HepG2 (cell line): ENCODE measurements around the gene ACAP3. TPM values are rescaled to one million over a fixed set of nuclear protein-coding genes. Genes with fewer than 3 reads are reported as not detected.

Experiments used
- AGO1 ChIP-seq: fragments of 200-400 bp; formaldehyde crosslinking; IDR thresholded peaks from 2 replicates; pipeline ENCODE4 v1.6.1; 2017; ENCODE audit warnings: mild to moderate bottlenecking, low read depth, low read length, moderate library complexity; ENCODE audit not compliant: poor library complexity, severe bottlenecking
- DRAP1 ChIP-seq: IDR thresholded peaks from 2 replicates; pipeline ENCODE4 v1.6.1; 2016; ENCODE audit warnings: missing genetic modification reagents, missing compliant biosample characterization
- HOXA3 ChIP-seq: sonication (generic); formaldehyde crosslinking; IDR thresholded peaks from 2 replicates; pipeline ENCODE4 v1.5.0; 2020; ENCODE audit warnings: missing genetic modification reagents
- PAX8 ChIP-seq: sonication (generic); formaldehyde crosslinking; IDR thresholded peaks from 2 replicates; pipeline ENCODE4 v1.8.0; 2022; ENCODE audit warnings: mild to moderate bottlenecking, missing genetic modification reagents, borderline replicate concordance
- PHF8 ChIP-seq: sonication (generic); formaldehyde crosslinking; IDR thresholded peaks from 2 replicates; pipeline ENCODE4 v1.5.0; 2020; ENCODE audit warnings: missing genetic modification reagents
- PTBP1 ChIP-seq: fragments of 200-400 bp; formaldehyde crosslinking; IDR thresholded peaks from 2 replicates; pipeline ENCODE4 v1.6.1; 2018; ENCODE audit warnings: low read length, low read depth; ENCODE audit not compliant: poor library complexity, severe bottlenecking
- RAD21 ChIP-seq: fragments of 450-650 bp; formaldehyde crosslinking; IDR thresholded peaks from 2 replicates; pipeline ENCODE4 v1.5.0; 2020; ENCODE audit warnings: mild to moderate bottlenecking
- RFX5 ChIP-seq: IDR thresholded peaks from 2 replicates; pipeline ENCODE4 v1.6.1; 2011; ENCODE audit warnings: low read depth, low read length, improper control_type of control experiment
- SP4 ChIP-seq: sonication (generic); formaldehyde crosslinking; IDR thresholded peaks from 2 replicates; pipeline ENCODE4 v1.8.1; 2023; ENCODE audit warnings: mild to moderate bottlenecking, missing genetic modification reagents
- ZNF138 ChIP-seq: sonication (generic); formaldehyde crosslinking; IDR thresholded peaks from 2 replicates; pipeline ENCODE4 v1.5.0; 2020; ENCODE audit warnings: mild to moderate bottlenecking, low read depth, missing genetic modification reagents
- ZNF180 ChIP-seq: sonication (generic); formaldehyde crosslinking; IDR thresholded peaks from 2 replicates; pipeline ENCODE4 v1.4.0; 2020; ENCODE audit warnings: low read depth, missing genetic modification reagents, borderline replicate concordance
- ZNF503 ChIP-seq: sonication (generic); formaldehyde crosslinking; IDR thresholded peaks from 2 replicates; pipeline ENCODE4 v1.4.0; 2020; ENCODE audit warnings: missing genetic modification reagents
- ZNF563 ChIP-seq: sonication (generic); formaldehyde crosslinking; IDR thresholded peaks from 2 replicates; pipeline ENCODE4 v1.8.0; 2022; ENCODE audit warnings: mild to moderate bottlenecking, moderate library complexity, missing genetic modification reagents
- ZNF567 ChIP-seq: sonication (generic); formaldehyde crosslinking; IDR thresholded peaks from 2 replicates; pipeline ENCODE4 v1.8.1; 2023; ENCODE audit warnings: mild to moderate bottlenecking, missing genetic modification reagents, borderline replicate concordance
- ZNF652 ChIP-seq: IDR thresholded peaks from 2 replicates; pipeline ENCODE4 v1.6.1; 2016; ENCODE audit warnings: low read depth, borderline replicate concordance
- polyA plus RNA-seq, 8 experiments: library from polyadenylated mRNA; depleted of rRNA in 3 of 8; stranded (reverse) in 7 of 8; unstranded in 1 of 8; fragments of >200 nt; fragmentation: Illumina TruSeq in 4 of 8; extraction: Trizol in 4 of 8; gene quantifications; 2 replicates each; pipeline versions ENCODE4 v1.2.1 to v1.2.3, GENCODE V29; 2011 to 2016; ENCODE audit warnings: low read depth in 4 of 8, missing spikeins in 1 of 8, mixed read lengths in 1 of 8; ENCODE audit not compliant: insufficient read depth in 1 of 8
- total RNA-seq, 5 experiments: library from RNA; depleted of rRNA; stranded (reverse); fragments of >200 nt; fragmentation: Illumina TruSeq; extraction: Trizol; gene quantifications; 2 replicates each; pipeline ENCODE4 v1.2.3, GENCODE V29; 2016; ENCODE audit warnings: low read depth in 1 of 5
- TF ChIP-seq, protein P1 (sequence below): sonication (generic); formaldehyde crosslinking; IDR thresholded peaks from 2 replicates; pipeline ENCODE4 v1.4.0; 2020; ENCODE audit warnings: mild to moderate bottlenecking, missing genetic modification reagents
- TF ChIP-seq, protein P2 (sequence below): sonication (generic); formaldehyde crosslinking; IDR thresholded peaks from 2 replicates; pipeline ENCODE4 v1.8.0; 2022; ENCODE audit warnings: mild to moderate bottlenecking, missing genetic modification reagents, borderline replicate concordance
- TF ChIP-seq, protein P3 (sequence below): sonication (generic); formaldehyde crosslinking; IDR thresholded peaks from 2 replicates; pipeline ENCODE4 v1.4.0; 2020; ENCODE audit warnings: missing genetic modification reagents

Gene ACAP3
- total and polyA plus RNA-seq, 2 of the 13 experiments (the other 11 are each of a cell fraction or from before 2014, with no cell fraction given): 29.4 to 50.8 TPM

DNA sequence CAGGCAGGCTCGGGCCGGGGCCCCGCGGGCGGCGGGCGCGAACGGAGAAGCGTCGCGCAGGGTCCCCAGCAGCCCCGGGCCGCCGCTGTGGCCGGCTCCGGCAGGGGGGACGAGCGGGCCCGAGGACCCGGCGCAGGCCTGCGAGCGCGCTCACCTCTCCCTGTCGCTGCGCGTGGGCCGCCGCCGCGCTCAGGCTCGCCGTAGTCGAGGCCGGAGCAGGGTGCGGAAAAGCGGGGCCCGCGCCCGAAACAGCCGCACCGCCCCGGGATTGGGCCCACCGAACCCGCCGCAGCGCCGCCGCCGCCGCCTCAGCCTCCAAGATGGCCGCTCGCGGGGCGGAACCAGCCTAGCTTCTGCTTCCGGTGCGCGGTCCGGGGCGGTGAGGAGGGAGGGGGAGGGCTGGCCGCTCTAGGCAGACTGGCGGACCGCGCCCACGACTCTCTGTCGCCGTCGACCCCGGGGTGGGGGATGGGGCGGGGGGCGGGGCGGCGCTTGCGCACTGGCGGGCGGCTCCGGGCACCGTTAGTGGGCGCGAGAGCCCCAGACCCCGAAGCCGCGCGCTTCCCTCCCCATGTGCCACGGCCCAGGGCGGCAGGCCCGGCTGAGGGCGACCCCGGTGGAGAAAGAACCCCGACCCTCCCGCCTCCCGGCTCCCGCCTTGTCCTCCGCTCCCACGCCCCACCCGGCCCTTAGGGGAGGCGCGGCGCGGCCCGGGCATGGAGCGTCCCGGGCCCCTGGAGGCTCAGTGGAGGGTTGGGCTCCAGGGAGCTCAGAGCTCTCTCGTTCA is 34.0 kb downstream of the ACAP3 start, which contains the start of gene UBE2J2 (continued):
- TF ChIP-seq ZNF503 (CRISPR knock-in tag) (no peak), AGO1 (no peak), ZNF652 (CRISPR knock-in tag) (no peak), SP4 (CRISPR knock-in tag) (0 out of 2 replicates have a peak, but pooled peaks have one; percentile 63), RFX5 (peak; percentile 13; the same call in 1 of the 2 replicates), PAX8 (CRISPR knock-in tag) (no peak), RAD21 (peak; percentile 39; the same call in 1 of the 2 replicates), DRAP1 (CRISPR knock-in tag) (peak; percentile 35; the same call in 1 of the 2 replicates), PTBP1 (no peak), PHF8 (peak; percentile 91), ZNF180 (CRISPR knock-in tag) (no peak), ZNF563 (0 out of 2 replicates have a peak, but pooled peaks have one; percentile 32), HOXA3 (peak; percentile 97), ZNF138 (no peak), ZNF567 (no peak)
- TF ChIP-seq, protein P1, sequence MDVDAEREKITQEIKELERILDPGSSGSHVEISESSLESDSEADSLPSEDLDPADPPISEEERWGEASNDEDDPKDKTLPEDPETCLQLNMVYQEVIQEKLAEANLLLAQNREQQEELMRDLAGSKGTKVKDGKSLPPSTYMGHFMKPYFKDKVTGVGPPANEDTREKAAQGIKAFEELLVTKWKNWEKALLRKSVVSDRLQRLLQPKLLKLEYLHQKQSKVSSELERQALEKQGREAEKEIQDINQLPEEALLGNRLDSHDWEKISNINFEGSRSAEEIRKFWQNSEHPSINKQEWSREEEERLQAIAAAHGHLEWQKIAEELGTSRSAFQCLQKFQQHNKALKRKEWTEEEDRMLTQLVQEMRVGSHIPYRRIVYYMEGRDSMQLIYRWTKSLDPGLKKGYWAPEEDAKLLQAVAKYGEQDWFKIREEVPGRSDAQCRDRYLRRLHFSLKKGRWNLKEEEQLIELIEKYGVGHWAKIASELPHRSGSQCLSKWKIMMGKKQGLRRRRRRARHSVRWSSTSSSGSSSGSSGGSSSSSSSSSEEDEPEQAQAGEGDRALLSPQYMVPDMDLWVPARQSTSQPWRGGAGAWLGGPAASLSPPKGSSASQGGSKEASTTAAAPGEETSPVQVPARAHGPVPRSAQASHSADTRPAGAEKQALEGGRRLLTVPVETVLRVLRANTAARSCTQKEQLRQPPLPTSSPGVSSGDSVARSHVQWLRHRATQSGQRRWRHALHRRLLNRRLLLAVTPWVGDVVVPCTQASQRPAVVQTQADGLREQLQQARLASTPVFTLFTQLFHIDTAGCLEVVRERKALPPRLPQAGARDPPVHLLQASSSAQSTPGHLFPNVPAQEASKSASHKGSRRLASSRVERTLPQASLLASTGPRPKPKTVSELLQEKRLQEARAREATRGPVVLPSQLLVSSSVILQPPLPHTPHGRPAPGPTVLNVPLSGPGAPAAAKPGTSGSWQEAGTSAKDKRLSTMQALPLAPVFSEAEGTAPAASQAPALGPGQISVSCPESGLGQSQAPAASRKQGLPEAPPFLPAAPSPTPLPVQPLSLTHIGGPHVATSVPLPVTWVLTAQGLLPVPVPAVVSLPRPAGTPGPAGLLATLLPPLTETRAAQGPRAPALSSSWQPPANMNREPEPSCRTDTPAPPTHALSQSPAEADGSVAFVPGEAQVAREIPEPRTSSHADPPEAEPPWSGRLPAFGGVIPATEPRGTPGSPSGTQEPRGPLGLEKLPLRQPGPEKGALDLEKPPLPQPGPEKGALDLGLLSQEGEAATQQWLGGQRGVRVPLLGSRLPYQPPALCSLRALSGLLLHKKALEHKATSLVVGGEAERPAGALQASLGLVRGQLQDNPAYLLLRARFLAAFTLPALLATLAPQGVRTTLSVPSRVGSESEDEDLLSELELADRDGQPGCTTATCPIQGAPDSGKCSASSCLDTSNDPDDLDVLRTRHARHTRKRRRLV (CRISPR knock-in tag): no peak
- TF ChIP-seq, protein P2, sequence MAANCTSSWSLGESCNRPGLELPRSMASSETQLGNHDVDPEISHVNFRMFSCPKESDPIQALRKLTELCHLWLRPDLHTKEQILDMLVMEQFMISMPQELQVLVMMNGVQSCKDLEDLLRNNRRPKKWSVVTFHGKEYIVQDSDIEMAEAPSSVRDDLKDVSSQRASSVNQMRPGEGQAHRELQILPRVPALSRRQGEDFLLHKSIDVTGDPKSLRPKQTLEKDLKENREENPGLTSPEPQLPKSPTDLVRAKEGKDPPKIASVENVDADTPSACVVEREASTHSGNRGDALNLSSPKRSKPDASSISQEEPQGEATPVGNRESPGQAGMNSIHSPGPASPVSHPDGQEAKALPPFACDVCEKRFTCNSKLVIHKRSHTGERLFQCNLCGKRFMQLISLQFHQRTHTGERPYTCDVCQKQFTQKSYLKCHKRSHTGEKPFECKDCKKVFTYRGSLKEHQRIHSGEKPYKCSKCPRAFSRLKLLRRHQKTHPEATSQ (CRISPR knock-in tag): peak; percentile 82; the same call in 1 of the 2 replicates
- TF ChIP-seq, protein P3, sequence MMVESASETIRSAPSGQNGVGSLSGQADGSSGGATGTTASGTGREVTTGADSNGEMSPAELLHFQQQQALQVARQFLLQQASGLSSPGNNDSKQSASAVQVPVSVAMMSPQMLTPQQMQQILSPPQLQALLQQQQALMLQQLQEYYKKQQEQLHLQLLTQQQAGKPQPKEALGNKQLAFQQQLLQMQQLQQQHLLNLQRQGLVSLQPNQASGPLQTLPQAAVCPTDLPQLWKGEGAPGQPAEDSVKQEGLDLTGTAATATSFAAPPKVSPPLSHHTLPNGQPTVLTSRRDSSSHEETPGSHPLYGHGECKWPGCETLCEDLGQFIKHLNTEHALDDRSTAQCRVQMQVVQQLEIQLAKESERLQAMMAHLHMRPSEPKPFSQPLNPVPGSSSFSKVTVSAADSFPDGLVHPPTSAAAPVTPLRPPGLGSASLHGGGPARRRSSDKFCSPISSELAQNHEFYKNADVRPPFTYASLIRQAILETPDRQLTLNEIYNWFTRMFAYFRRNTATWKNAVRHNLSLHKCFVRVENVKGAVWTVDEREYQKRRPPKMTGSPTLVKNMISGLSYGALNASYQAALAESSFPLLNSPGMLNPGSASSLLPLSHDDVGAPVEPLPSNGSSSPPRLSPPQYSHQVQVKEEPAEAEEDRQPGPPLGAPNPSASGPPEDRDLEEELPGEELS (CRISPR knock-in tag): no peak; the same call in 1 of the 2 replicates
